Activated T-helper 1 cell treated with anti-CD3 and anti-CD28 coated beads, Interleukin-12 subunit alpha, Interleukin-12 subunit beta, Interleukin-2, Interleukin-4 antibody, amounts not matched to agents 30 ng/mL and 10 ng/mL and 1 ng/mL, durations not matched to agents 14 hours and 24 hours and 36 hours (primary cell): ENCODE data around the gene IRF2. TPM values are rescaled to one million over a fixed set of nuclear protein-coding genes. Genes with fewer than 3 reads are reported as not detected.

ENCODE experiments used
- DNase-seq: peaks from one replicate; pipeline ENCODE4 v3.0.0; 2021; ENCODE audit warnings: low spot score
- H3K27ac Mint-ChIP-seq: one replicate; pipeline ENCODE4 v1.8.0; 2021; ENCODE audit warnings: mild to moderate bottlenecking, mixed read lengths
- H3K27me3 Mint-ChIP-seq: one replicate; pipeline ENCODE4 v1.8.0; 2022; ENCODE audit warnings: mild to moderate bottlenecking, moderate library complexity, mixed read lengths; ENCODE audit not compliant: insufficient read depth
- H3K36me3 Mint-ChIP-seq: one replicate; pipeline ENCODE4 v1.8.0; 2021; ENCODE audit warnings: low read depth, mixed read lengths
- H3K4me1 Mint-ChIP-seq: one replicate; pipeline ENCODE4 v1.8.0; 2021; ENCODE audit warnings: low read depth, mixed read lengths
- H3K4me3 Mint-ChIP-seq: one replicate; pipeline ENCODE4 v1.8.0; 2021; ENCODE audit warnings: mild to moderate bottlenecking, moderate library complexity, mixed read lengths
- H3K9me3 Mint-ChIP-seq: one replicate; pipeline ENCODE4 v1.8.0; 2021; ENCODE audit warnings: mixed read lengths
- intact Hi-C: fragments of 100-400 bp; cut with micrococcal nuclease; formaldehyde crosslinking; loops from one replicate; pipeline ENCODE4 v1.15.1; 2024
- total RNA-seq: library from RNA; stranded (reverse); gene quantifications from 2 replicates; pipeline ENCODE4 v1.2.3, GENCODE V29; 2022

Gene IRF2
- total RNA-seq: 64.2 and 75.8 TPM in 2 replicates

DNA sequence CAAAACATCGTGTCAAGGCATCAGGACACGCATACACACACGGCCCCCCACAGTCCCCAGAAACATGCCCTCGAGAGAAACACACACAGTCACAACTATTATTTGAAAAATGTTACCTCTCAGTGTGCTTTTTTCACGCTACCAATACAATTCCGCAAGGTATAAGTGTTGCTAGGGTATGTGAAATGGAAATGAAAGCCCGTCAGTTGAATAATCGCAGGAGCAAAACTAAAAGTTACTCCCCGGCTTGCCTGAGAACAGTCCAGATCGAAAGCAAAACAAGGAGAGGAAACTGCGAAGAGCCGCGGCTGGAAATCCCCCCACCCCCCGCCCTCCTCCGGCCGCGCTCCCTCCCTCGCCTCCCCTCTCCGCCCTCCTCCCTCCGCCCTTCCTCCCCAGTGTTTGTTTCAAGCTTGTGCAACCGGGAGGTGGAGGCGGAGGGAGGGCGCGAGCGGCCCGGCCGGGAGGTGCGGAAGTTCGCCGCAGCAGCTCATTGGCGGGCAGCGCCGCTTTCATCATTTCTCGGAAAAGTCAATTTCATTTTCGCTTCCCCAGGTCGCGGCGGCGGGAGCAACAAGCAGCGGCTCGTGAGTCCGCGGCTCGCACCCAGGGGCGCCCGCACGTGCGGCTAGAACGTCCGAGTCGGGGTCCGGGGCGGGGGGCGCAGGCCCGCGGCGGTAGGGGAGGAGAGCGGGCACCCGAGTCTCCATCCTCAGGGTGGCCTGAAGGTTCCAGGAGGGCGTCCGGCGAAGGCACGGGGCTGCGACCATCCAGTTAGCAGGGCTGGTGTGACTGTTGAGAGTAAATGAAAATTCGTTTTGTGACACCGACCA is at the start of gene IRF2:
TSS of gene IRF2 (minus strand) at position 288 of the 833 bp plus-strand sequence. CDS start 45,486 bp downstream, outside the sequence.
- Mint-ChIP-seq H3K9me3 (no peaks in the 10 kb centered on the region), H3K4me3 (peak within 1 kb of the TSS; percentile 97), H3K36me3 (peaks cover 34% of the 10 kb centered on the region), H3K4me1 (peaks cover 64% of the 10 kb centered on the region), H3K27me3 (no peaks in the 10 kb centered on the region), H3K27ac (peak within 1 kb of the TSS; percentile 96)
- intact Hi-C loops: loop anchor here (1.0 to 10.0 kb wide), 15 partner anchors 32 to 815 kb away; partner anchors contain the start of genes ACSL1, CASP3, CENPU and PRIMPOL
- peak; percentile 94 for DNase-seq

DNA sequence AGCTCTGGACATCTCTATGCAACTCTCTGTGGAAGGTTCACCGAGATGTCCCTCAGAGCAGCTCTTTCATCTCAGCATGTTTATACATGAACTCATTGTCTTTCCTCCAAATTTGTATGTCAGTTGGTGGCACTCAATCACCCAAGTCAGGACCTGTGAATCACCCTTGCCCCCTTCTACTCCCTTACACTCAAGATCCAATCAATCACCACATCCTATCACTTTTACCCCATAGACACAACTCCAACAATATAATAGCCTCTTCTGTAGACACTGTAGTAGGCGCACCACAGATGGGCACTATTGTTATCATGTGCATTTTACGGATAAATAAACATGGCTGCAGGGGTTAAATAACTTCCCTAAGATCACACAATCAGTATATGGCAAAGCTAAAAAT is 41.3 kb upstream of the IRF2 start:
- Mint-ChIP-seq H3K4me1 (peaks cover 44% of the 10 kb centered on the region), H3K27ac (peak overlapping the region; percentile 93), H3K36me3 (peaks cover 11% of the 10 kb centered on the region), H3K4me3 (no peak overlapping the region), H3K9me3 (peaks cover 18% of the 10 kb centered on the region), H3K27me3 (no peaks in the 10 kb centered on the region)
- intact Hi-C loops: loop anchor here (2.0 kb wide), 1 partner anchor 67 kb away; no protein-coding TSS in a partner anchor
- DNase-seq: no peak

DNA sequence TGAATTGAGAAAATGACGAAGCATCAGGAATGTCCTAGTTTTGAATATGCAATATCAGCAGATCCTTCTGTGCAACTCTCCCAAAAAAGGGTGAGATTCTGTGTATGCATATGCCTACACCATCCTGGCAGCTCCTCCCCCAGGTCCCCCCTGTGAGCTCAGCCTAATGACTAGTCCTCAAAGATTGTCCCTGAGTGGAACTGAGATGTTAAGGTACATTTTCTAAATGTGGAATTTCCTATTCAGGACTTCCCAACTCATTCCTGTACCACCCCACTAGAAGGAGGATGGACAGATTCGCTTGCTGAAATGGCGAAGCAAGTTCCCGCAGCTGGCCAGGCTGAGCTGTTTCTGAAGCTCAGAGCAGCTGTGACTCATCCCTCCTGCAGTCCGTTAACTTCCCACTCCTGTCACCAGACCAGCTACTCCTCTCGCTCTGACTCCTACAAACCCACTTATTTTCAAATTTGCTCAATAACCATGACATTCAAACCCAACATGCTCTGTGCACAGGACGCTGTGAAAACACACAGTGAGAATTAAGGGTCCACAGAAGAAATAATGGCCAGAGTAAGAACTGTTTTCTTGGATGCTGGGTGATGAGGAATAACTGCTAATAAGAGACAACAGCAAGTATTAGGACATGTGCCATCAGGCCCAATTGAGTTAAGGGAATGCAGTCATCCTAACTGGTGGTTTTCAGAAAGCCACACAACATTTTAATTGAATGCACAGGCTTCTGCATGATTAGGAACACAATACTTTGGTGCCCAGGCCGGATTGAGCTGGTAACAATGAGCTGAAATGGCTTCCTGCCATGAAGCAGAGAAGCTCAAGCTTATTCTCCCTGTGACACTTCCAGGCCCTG is 40.0 kb upstream of the IRF2 start:
- Mint-ChIP-seq H3K27me3 (no peaks in the 10 kb centered on the region), H3K27ac (peak overlapping the region; percentile 93), H3K4me3 (peak overlapping the region; percentile 46), H3K9me3 (peaks cover 23% of the 10 kb centered on the region), H3K4me1 (peaks cover 56% of the 10 kb centered on the region), H3K36me3 (peaks cover 14% of the 10 kb centered on the region)
- intact Hi-C loops: loop anchor here (1.0 to 2.0 kb wide), 13 partner anchors 8 to 250 kb away; partner anchors contain the start of genes CASP3, IRF2 and PRIMPOL
- DNase-seq: peak; percentile 56

DNA sequence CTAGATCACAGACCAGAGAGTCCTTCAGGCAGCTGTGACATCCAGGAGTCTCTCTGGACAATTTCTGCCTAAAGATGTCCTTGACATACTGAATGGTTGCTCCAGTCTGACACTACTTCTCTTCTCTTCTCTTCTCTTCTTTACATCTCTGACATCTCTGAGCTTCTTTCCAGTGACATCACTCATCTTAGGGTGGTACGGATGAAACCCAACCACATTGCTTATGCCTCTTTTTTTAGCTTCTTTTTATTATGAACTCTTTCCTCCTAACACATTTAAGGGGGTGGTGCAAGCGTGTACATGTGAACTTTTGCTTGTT is 39.4 kb upstream of the IRF2 start:
- Mint-ChIP-seq H3K9me3 (peaks cover 22% of the 10 kb centered on the region), H3K4me3 (peak overlapping the region; percentile 46), H3K36me3 (peaks cover 12% of the 10 kb centered on the region), H3K4me1 (peaks cover 57% of the 10 kb centered on the region), H3K27me3 (no peaks in the 10 kb centered on the region), H3K27ac (peak overlapping the region; percentile 93)
- DNase-seq: no peak
- intact Hi-C loops: loop anchor here (1.0 to 2.0 kb wide), 13 partner anchors 7 to 249 kb away; partner anchors contain the start of genes CASP3, IRF2 and PRIMPOL

DNA sequence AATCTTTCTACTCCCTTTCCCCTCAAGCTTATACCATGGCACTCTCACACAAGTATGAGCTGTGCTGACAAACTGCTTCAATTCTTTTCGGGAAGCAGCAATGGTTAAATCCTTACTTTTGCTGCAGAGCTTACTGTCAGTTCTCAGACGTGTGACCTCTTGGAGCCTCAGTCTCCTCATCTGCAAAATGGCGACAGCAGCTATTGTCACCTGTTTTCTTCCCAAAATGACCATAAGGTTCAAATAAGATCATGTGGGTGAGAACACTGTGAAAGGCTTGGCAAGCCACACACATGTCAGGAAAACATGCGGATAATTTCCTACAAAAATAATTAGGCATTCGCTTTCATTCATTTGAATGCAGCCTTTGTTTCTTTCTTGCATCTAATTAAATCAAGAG is 36.8 kb upstream of the IRF2 start:
- no peak for DNase-seq
- intact Hi-C loops: no loop called here
- Mint-ChIP-seq H3K4me3 (no peak overlapping the region), H3K4me1 (peaks cover 64% of the 10 kb centered on the region), H3K36me3 (peaks cover 6% of the 10 kb centered on the region), H3K9me3 (peaks cover 14% of the 10 kb centered on the region), H3K27ac (no peak overlapping the region), H3K27me3 (no peaks in the 10 kb centered on the region)

DNA sequence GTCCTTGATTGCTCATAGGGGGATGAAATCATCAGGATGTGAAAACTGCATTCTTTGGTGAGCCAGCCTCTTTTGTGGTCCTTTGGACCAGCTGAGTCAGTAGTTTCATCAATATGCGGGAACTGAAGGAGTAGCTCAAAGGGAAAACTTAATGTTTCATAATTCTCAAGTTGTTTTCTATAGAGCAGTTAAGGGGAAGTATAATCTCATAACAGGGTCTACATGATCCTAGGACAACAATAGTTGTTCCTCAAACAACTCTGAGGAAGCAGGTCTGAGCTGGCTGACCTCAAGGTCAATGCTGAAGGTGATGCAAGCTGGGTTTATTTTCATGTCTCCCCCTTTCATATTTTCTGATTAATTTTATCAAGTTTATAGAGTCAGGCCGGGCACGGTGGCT is 36.1 kb upstream of the IRF2 start:
- peaks cover 14% of the 10 kb centered on the region for H3K9me3 Mint-ChIP-seq
- H3K27ac Mint-ChIP-seq: no peak overlapping the region
- H3K27me3 Mint-ChIP-seq: no peaks in the 10 kb centered on the region
- H3K4me1 Mint-ChIP-seq: peaks cover 60% of the 10 kb centered on the region
- DNase-seq: no peak
- intact Hi-C loops: no loop called here
- H3K4me3 Mint-ChIP-seq: no peak overlapping the region
- peaks cover 6% of the 10 kb centered on the region for H3K36me3 Mint-ChIP-seq

DNA sequence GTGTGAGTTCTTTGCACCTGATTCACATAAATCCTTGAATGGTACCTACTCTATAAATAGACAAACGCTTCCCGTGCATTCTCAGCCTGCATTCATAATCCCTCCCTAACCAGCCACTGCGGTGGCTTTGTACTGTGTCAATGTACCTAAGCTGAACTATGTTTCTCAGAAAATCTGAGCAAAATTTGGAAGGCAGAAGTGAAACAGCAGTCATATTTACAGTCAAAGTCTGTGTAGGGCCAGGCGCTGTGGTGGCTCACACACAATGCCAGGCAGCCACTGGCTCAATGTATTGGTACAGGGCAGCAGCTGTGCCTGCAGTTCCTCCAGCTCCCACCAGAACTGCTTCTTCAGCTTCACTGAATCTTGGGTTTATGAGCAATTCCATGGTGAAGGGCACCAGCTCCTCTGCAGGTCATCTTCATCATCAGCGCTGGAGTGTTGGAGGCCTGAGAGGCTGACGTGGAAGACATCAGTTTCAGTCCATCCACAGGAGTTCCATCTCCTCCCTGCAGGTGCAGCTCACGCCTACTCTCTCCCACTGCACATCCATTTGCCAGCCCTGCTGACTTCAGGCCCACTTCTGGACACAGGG is 32.3 kb upstream of the IRF2 start:
- no peaks in the 10 kb centered on the region for H3K27me3 Mint-ChIP-seq
- H3K36me3 Mint-ChIP-seq: peaks cover 8% of the 10 kb centered on the region

DNA sequence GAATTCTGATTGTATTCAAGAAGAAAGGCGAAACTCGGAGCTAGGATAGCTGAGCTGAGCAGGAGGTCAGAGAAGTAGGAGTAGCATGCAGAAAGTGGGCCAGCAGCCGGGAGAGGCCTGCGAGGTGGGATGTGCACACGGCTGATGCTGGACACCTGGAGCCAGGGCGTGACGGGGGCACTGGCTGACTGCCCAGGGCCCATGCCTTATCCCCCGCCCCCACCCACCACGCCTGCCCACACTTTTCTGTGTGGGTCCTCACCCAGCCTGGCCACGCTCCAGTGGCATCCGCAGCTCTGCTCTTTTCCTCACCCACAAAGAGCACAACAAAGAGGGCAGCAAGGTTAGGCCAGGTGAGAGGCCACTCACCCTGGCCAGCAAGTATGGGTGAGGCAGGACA is 30.0 kb upstream of the IRF2 start:
- H3K9me3 Mint-ChIP-seq: peaks cover 4% of the 10 kb centered on the region
- H3K27me3 Mint-ChIP-seq: no peaks in the 10 kb centered on the region
- H3K4me3 Mint-ChIP-seq: peak overlapping the region; percentile 9
- intact Hi-C loops: no loop called here
- H3K4me1 Mint-ChIP-seq: peaks cover 31% of the 10 kb centered on the region
- H3K27ac Mint-ChIP-seq: peak overlapping the region; percentile 54
- no peak for DNase-seq
- H3K36me3 Mint-ChIP-seq: peaks cover 5% of the 10 kb centered on the region

More for the DNA sequence above, 32.3 kb upstream of the IRF2 start:
- DNase-seq: peak; percentile 48
- peaks cover 14% of the 10 kb centered on the region for H3K9me3 Mint-ChIP-seq
- H3K4me1 Mint-ChIP-seq: peaks cover 43% of the 10 kb centered on the region
- H3K27ac Mint-ChIP-seq: peak overlapping the region; percentile 60
- intact Hi-C loops: loop anchor here (1.0 kb wide), 2 partner anchors 8 to 31 kb away; no protein-coding TSS in a partner anchor
- H3K4me3 Mint-ChIP-seq: peak overlapping the region; percentile 30

DNA sequence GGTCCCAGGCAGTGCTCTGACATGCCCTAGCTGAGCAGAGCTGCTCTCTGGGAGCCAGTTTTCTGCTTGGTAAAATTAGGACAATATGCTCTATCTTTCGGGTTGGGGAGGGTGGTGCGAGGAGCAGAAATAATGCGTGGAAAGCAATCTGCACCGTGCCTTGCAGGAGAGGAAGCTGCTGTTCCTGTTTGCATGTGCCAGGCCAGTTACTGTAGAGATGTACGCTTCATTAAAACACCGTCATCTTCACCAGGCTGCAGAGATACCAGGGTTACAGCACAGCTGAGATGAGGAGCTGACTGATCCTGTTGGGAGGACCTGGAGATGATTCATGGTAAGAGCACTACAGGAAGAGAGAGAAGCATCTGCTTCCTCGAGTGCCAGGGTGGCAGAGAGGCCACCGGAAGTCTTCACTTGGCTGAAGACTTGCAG is 29.5 kb upstream of the IRF2 start:
- intact Hi-C loops: no loop called here
- no peaks in the 10 kb centered on the region for H3K27me3 Mint-ChIP-seq
- peak overlapping the region; percentile 9 for H3K4me3 Mint-ChIP-seq
- peak overlapping the region; percentile 54 for H3K27ac Mint-ChIP-seq
- H3K36me3 Mint-ChIP-seq: peaks cover 5% of the 10 kb centered on the region
- H3K9me3 Mint-ChIP-seq: peaks cover 4% of the 10 kb centered on the region
- no peak for DNase-seq
- H3K4me1 Mint-ChIP-seq: peaks cover 30% of the 10 kb centered on the region

DNA sequence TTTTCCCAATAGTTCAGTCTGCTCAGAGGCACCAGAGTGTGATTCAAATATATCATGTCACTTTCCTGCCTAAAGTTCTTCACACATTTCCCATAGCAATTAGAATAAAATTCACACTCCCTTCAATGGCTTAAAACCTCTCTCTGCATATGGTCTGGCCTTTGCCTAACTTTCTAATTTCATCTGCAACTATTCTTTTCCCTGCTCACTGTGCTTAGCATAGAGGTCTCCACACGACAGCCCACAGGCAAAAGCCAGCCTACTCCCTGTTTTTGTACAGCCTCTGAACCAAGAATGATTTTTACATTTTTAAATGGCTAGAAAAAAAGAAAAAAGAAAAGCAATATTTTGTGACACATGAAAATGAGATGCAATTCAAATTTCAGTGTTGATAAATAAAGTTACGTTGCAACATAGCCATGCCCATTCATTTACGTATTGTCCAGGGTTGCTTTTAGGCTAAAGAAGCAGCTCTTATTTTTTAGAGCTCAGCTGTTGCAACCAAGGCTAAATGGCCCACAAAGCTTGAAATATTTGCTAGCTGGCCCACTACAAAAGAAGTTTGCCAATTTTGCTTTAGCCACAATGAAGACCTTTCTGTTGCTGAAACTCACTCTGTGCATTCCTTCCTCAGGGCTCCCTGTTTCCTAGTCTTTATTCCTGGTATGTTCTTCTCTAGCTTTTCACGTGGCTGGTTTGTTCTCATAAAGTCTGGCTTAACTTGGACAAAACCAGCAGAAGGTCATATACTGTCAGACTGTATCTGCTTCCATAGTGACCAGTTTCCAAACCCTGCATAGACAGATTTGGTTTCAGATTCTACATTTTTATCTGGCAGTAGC is 26.6 kb upstream of the IRF2 start:
- H3K27me3 Mint-ChIP-seq: no peaks in the 10 kb centered on the region
- intact Hi-C loops: no loop called here
- H3K4me1 Mint-ChIP-seq: peaks cover 18% of the 10 kb centered on the region
- H3K36me3 Mint-ChIP-seq: peaks cover 2% of the 10 kb centered on the region
- no peak for DNase-seq
- no peak overlapping the region for H3K27ac Mint-ChIP-seq
- no peak overlapping the region for H3K4me3 Mint-ChIP-seq
- H3K9me3 Mint-ChIP-seq: no peaks in the 10 kb centered on the region

DNA sequence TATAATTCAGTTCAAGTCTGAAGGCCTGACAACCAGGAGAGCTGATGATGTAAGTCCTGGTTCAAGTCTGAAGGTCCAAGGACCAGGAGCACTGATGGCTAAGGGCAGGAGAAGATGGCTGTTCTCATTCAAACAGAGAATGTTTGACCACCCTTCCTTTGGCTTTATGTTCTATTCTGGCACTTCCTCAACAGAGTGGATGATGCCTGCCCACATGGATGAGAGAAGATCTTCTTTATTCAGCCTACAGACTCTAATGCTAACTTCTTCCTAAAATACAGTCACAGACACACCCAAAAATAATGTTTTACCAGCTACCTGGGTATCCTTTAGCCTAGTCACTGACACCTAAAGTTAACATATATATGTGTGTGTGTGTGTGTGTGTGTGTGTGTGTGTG is 25.6 kb upstream of the IRF2 start:
- peaks cover 2% of the 10 kb centered on the region for H3K36me3 Mint-ChIP-seq
- no peak for DNase-seq
- no peaks in the 10 kb centered on the region for H3K9me3 Mint-ChIP-seq
- no peak overlapping the region for H3K27ac Mint-ChIP-seq
- intact Hi-C loops: no loop called here
- peaks cover 15% of the 10 kb centered on the region for H3K4me1 Mint-ChIP-seq
- H3K27me3 Mint-ChIP-seq: no peaks in the 10 kb centered on the region
- H3K4me3 Mint-ChIP-seq: no peak overlapping the region

DNA sequence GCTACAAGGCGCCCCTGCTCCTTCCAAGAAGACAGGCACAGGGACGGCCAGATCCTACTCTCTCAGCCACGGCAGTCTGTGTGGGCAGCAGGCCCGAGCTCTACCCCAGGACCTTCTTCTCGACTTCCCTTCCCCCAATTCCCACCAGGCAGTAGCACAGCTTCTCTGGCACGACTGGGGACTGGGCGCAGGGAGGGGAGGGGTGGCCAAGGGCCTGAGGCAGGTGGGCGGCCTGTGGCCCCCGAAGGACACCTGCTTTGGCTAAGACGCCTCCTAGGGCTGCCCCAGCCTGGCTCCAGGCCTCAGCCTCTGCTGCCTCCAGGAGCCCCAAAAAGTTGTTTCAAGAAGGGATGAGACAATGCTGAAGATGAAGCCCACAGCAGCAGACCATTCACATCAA is 24.2 kb upstream of the IRF2 start:
- intact Hi-C loops: no loop called here
- H3K4me1 Mint-ChIP-seq: peaks cover 3% of the 10 kb centered on the region
- no peaks in the 10 kb centered on the region for H3K27me3 Mint-ChIP-seq
- no peak overlapping the region for H3K27ac Mint-ChIP-seq
- peaks cover 3% of the 10 kb centered on the region for H3K36me3 Mint-ChIP-seq
- no peak overlapping the region for H3K4me3 Mint-ChIP-seq
- no peak for DNase-seq
- peaks cover under 1% of the 10 kb centered on the region for H3K9me3 Mint-ChIP-seq
